ENCODE measurements around the gene USP25. TPM values are rescaled to one million over a fixed set of nuclear protein-coding genes. Genes with fewer than 3 reads are reported as not detected.

The USP25 gene
- polyA plus RNA-seq, 1 donor (not counting 4 experiments of a cell fraction or from before 2014, with no cell fraction given), result 17.8 TPM

- Histone ChIP-seq H3K9ac (ENCODE audit: control insufficient read depth, extremely low read depth, insufficient read depth, low read length) (no peak overlapping the region), H3K4me2 (ENCODE audit: control insufficient read depth, extremely low read depth, insufficient read depth, low read depth, low read length) (no peak overlapping the region), H4K20me1 (ENCODE audit: control insufficient read depth, extremely low read depth, insufficient read depth, low read length) (no peaks in the 10 kb centered on the region), H3K79me2 (ENCODE audit: control insufficient read depth, insufficient read depth, low read length) (no peaks in the 10 kb centered on the region), H3K9me3 (ENCODE audit: control insufficient read depth, low read depth, low read length) (no peaks in the 10 kb centered on the region), H3K4me3 (ENCODE audit: control insufficient read depth in 2 of 3, extremely low read depth in 1 of 3, insufficient read depth in 2 of 3, low read depth in 1 of 3, low read length in 3 of 3) (no peak overlapping the region), H2AFZ (ENCODE audit: control insufficient read depth, low read length) (no peak overlapping the region), H3K27ac (ENCODE audit: control insufficient read depth, insufficient read depth, low read length) (no peak overlapping the region), H3K36me3 (ENCODE audit: control insufficient read depth in 2 of 2, extremely low read depth in 1 of 2, insufficient read depth in 2 of 2, low read length in 2 of 2) (no peaks in the 10 kb centered on the region), H3K27me3 (ENCODE audit: control insufficient read depth, extremely low read depth, insufficient read depth, low read length) (no peaks in the 10 kb centered on the region), H3K9me1 (ENCODE audit: control insufficient read depth, extremely low read depth, insufficient read depth, low read length) (no peaks in the 10 kb centered on the region), H3K4me1 (ENCODE audit: control insufficient read depth, extremely low read depth, insufficient read depth, low read length) (no peaks in the 10 kb centered on the region)
- TF ChIP-seq CTCF (optimal IDR thresholded peaks at IDR 0.05 in 1 of 3, IDR thresholded peaks at IDR 0.05 in 1 of 3, conservative IDR thresholded peaks at IDR 0.05 in 1 of 3; ENCODE audit: extremely low read depth in 1 of 3, insufficient read depth in 2 of 3, low read length in 3 of 3), result no peak
- TF ChIP-seq EZH2 (IDR thresholded peaks at IDR 0.05; ENCODE audit: low read length), result no peak
- DNase-seq (ENCODE audit: low read depth, low spot score) (no peak), FAIRE-seq (no peak)
- dilution Hi-C loops (cut with MboI; ENCODE audit: extremely low pct_ligation_motif_present, low sequenced_read_pairs), result no loop called here
These were observed 7.0 kb upstream of the USP25 start for GRCh38 chr21:15722591-15723324.

GRCh38 chr21:15725949-15726348 is 3.8 kb upstream of the USP25 start:
- H3K27me3 ChIP-seq (ENCODE audit: control insufficient read depth, extremely low read depth, insufficient read depth, low read length), result no peaks in the 10 kb centered on the region
- no peaks in the 10 kb centered on the region for H4K20me1 ChIP-seq (ENCODE audit: control insufficient read depth, extremely low read depth, insufficient read depth, low read length)
- H3K4me1 ChIP-seq (ENCODE audit: control insufficient read depth, extremely low read depth, insufficient read depth, low read length), result peaks cover 4% of the 10 kb centered on the region
- no peak for FAIRE-seq
- dilution Hi-C loops (cut with MboI; ENCODE audit: extremely low pct_ligation_motif_present, low sequenced_read_pairs), result no loop called here
- no peak overlapping the region for H3K27ac ChIP-seq (ENCODE audit: control insufficient read depth, insufficient read depth, low read length)
- H3K9ac ChIP-seq (ENCODE audit: control insufficient read depth, extremely low read depth, insufficient read depth, low read length), result no peak overlapping the region
- no peak overlapping the region for H3K4me2 ChIP-seq (ENCODE audit: control insufficient read depth, extremely low read depth, insufficient read depth, low read depth, low read length)
- peaks cover 5% of the 10 kb centered on the region for H3K79me2 ChIP-seq (ENCODE audit: control insufficient read depth, insufficient read depth, low read length)
- H3K9me1 ChIP-seq (ENCODE audit: control insufficient read depth, extremely low read depth, insufficient read depth, low read length), result no peaks in the 10 kb centered on the region
- DNase-seq (ENCODE audit: low read depth, low spot score), result no peak
- no peaks in the 10 kb centered on the region for H3K9me3 ChIP-seq (ENCODE audit: control insufficient read depth, low read depth, low read length)
- H3K4me3 ChIP-seq (ENCODE audit: control insufficient read depth in 2 of 3, extremely low read depth in 1 of 3, insufficient read depth in 2 of 3, low read depth in 1 of 3, low read length in 3 of 3), result no peak overlapping the region
- no peak overlapping the region for H2AFZ ChIP-seq (ENCODE audit: control insufficient read depth, low read length)
- H3K36me3 ChIP-seq (ENCODE audit: control insufficient read depth in 2 of 2, extremely low read depth in 1 of 2, insufficient read depth in 2 of 2, low read length in 2 of 2), result no peaks in the 10 kb centered on the region
- no peak for TF ChIP-seq CTCF (optimal IDR thresholded peaks at IDR 0.05 in 1 of 3, IDR thresholded peaks at IDR 0.05 in 1 of 3, conservative IDR thresholded peaks at IDR 0.05 in 1 of 3; ENCODE audit: extremely low read depth in 1 of 3, insufficient read depth in 2 of 3, low read length in 3 of 3)
